Vagina (tissue), 2 donors: ENCODE measurements around the gene ZNF594.

ENCODE experiments used
- CTCF ChIP-seq, 3 experiments: fragments of 450-650 bp in 2 of 3; fragments of 200-600 bp in 1 of 3; sonication (generic) in 1 of 3; IDR thresholded peaks; one replicate each; pipeline ENCODE4 v1.5.1; 2017 to 2019; ENCODE audit warnings: antibody characterized with exemption in 3 of 3, mild to moderate bottlenecking in 2 of 3, moderate library complexity in 2 of 3
- POLR2AphosphoS5 ChIP-seq, 2 donors: sonication (generic); formaldehyde crosslinking; IDR thresholded peaks; one replicate each; pipeline ENCODE4 v1.9.0; 2017; ENCODE audit warnings: antibody characterized with exemption in 2 of 2, mild to moderate bottlenecking in 2 of 2, low read depth in 1 of 2; ENCODE audit not compliant: insufficient read depth in 1 of 2

GRCh38 chr17:5236938-5237540, 45.4 kb upstream of the ZNF594 start:
- no peak for TF ChIP-seq POLR2AphosphoS5 (IDR thresholded peaks at IDR 0.05; ENCODE audit: insufficient read depth in 1 of 2, low read depth in 1 of 2)
- TF ChIP-seq CTCF (IDR thresholded peaks at IDR 0.05), result no peak
